ENCODE data around the gene MRPL28. TPM values are rescaled to one million over a fixed set of nuclear protein-coding genes. Genes with fewer than 3 reads are reported as not detected.
A peak's percentile ranks its signal among the peaks of the same experiment; 100 is the strongest.

The MRPL28 gene
- total RNA-seq, 1 experiment from 2014 or later, result 61.4 TPM

DNA sequence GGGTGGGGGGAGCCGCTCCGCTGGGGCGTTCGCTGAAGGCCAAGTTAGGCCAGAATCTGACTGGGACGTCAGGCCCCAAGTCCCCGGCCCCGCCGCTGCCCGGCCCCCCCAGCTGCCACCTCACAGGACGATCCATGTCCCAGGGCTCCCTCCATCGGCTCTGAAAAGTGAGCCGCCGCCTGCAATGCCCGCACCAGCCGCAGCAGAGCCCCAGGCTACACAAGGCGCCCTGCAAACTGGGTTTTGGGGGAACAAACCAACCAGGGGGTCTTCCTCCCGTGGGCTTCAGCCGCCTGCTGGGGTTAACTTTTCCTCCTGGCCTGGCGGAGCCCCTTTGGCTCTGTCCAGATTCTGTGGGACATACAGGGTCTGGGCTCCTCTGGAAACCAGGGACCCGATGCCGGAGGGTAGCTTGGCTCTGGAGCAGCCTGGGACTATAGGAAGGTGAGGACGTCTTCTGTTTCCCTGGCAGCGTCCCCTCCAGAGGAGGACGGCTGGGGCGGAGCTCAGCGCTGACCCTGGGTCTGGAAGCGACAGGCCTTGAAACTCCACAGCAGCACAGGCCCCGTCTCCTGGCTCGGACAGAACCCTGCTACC lies 27.5 kb upstream of the MRPL28 start:
- ChIA-PET CTCF (no interaction called here), POLR2A (no interaction called here), RAD21 (ENCODE audit: low non-redundant PET in 1 of 2, low total read pairs in 2 of 2, uncharacterized antibody in 2 of 2, unreplicated experiment in 2 of 2) (no interaction called here)
- H3K4me1 ChIP-seq (ENCODE audit: control insufficient read depth in 1 of 2, insufficient read depth in 2 of 2, low read length in 2 of 2), result peaks cover 3 to 22% of the 10 kb centered on the region in 2 experiments; a peak in 2 of 4 replicates
- H3K27ac ChIP-seq (ENCODE audit: low read depth, low read length), result peak overlapping the region; percentile 58
- intact Hi-C loops (cut with micrococcal nuclease), result loop anchor here (10.0 kb wide), 1 partner anchor 97 kb away; no protein-coding TSS in a partner anchor
- H4K20me1 ChIP-seq (ENCODE audit: insufficient read depth), result no peaks in the 10 kb centered on the region
- no peaks in the 10 kb centered on the region for H3K27me3 ChIP-seq (ENCODE audit: insufficient read depth, low read length)
- peak overlapping the region; percentile 12; the same call in 1 of the 2 replicates for H3K4me2 ChIP-seq (ENCODE audit: low read length)
- no peaks in the 10 kb centered on the region for H3K9me3 ChIP-seq (ENCODE audit: control insufficient read depth in 1 of 2, insufficient read depth in 1 of 2, low read depth in 1 of 2, low read length in 2 of 2)
- DNase-seq (ENCODE audit: low read depth, low spot score), result peak; percentile 28
- no peak overlapping the region for H2AFZ ChIP-seq (ENCODE audit: low read depth, low read length, poor library complexity, severe bottlenecking)
- TF ChIP-seq, protein P1, sequence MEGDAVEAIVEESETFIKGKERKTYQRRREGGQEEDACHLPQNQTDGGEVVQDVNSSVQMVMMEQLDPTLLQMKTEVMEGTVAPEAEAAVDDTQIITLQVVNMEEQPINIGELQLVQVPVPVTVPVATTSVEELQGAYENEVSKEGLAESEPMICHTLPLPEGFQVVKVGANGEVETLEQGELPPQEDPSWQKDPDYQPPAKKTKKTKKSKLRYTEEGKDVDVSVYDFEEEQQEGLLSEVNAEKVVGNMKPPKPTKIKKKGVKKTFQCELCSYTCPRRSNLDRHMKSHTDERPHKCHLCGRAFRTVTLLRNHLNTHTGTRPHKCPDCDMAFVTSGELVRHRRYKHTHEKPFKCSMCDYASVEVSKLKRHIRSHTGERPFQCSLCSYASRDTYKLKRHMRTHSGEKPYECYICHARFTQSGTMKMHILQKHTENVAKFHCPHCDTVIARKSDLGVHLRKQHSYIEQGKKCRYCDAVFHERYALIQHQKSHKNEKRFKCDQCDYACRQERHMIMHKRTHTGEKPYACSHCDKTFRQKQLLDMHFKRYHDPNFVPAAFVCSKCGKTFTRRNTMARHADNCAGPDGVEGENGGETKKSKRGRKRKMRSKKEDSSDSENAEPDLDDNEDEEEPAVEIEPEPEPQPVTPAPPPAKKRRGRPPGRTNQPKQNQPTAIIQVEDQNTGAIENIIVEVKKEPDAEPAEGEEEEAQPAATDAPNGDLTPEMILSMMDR (IDR thresholded peaks at IDR 0.05 in 2 of 3, conservative IDR thresholded peaks at IDR 0.05 in 1 of 3; ENCODE audit: borderline replicate concordance in 1 of 3, insufficient read depth in 1 of 3, low read depth in 2 of 3, low read length in 2 of 3), result peak in 2 of 3 experiments; percentile 33 to 35; a peak in 4 of 6 replicates
- no peak for TF ChIP-seq JUND (IDR thresholded peaks at IDR 0.05)
- H3K4me3 ChIP-seq (replicated peaks in 1 of 2; ENCODE audit: low read depth in 1 of 2, low read length in 2 of 2), result no peak overlapping the region
- H3K79me2 ChIP-seq (ENCODE audit: insufficient read depth, low read length), result no peaks in the 10 kb centered on the region
- no peaks in the 10 kb centered on the region for H3K9me2 ChIP-seq (ENCODE audit: insufficient read depth)
- H3K36me3 ChIP-seq (ENCODE audit: control insufficient read depth in 1 of 2, insufficient read depth in 2 of 2, low read length in 2 of 2), result no peaks in the 10 kb centered on the region
- H3K9ac ChIP-seq (ENCODE audit: low read length), result no peak overlapping the region
- BruUV-seq (replicated peaks), result no TSS peak
- peak; percentile 46 for ATAC-seq

- no peaks in the 10 kb centered on the region for H3K9me2 ChIP-seq (ENCODE audit: insufficient read depth)
- DNase-seq (ENCODE audit: low read depth, low spot score) (no peak), ATAC-seq (peak; percentile 18)
- H3K4me1 ChIP-seq (ENCODE audit: control insufficient read depth in 1 of 2, insufficient read depth in 2 of 2, low read length in 2 of 2), result peaks cover 3 to 22% of the 10 kb centered on the region in 2 experiments; a peak in 2 of 4 replicates
- H3K27ac ChIP-seq (ENCODE audit: low read depth, low read length), result peak within 1 kb of the TSS; percentile 87
- POLR2A ChIA-PET, result interaction anchor here (0.5 kb wide), 1 partner anchor 15 kb away, joined by 3 read pairs; no protein-coding TSS in a partner anchor
- BruUV-seq (replicated peaks), result no TSS peak
- no peaks in the 10 kb centered on the region for H3K27me3 ChIP-seq (ENCODE audit: insufficient read depth, low read length)
- no peaks in the 10 kb centered on the region for H4K20me1 ChIP-seq (ENCODE audit: insufficient read depth)
- peak within 1 kb of the TSS; percentile 54 for H3K9ac ChIP-seq (ENCODE audit: low read length)
- TF ChIP-seq, protein P2, sequence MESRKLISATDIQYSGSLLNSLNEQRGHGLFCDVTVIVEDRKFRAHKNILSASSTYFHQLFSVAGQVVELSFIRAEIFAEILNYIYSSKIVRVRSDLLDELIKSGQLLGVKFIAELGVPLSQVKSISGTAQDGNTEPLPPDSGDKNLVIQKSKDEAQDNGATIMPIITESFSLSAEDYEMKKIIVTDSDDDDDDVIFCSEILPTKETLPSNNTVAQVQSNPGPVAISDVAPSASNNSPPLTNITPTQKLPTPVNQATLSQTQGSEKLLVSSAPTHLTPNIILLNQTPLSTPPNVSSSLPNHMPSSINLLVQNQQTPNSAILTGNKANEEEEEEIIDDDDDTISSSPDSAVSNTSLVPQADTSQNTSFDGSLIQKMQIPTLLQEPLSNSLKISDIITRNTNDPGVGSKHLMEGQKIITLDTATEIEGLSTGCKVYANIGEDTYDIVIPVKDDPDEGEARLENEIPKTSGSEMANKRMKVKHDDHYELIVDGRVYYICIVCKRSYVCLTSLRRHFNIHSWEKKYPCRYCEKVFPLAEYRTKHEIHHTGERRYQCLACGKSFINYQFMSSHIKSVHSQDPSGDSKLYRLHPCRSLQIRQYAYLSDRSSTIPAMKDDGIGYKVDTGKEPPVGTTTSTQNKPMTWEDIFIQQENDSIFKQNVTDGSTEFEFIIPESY (IDR thresholded peaks at IDR 0.05; ENCODE audit: extremely low read depth, insufficient replicate concordance, low read length), result no peak
- peak; percentile 54; the same call in 1 of the 2 replicates for TF ChIP-seq ZFX (IDR thresholded peaks at IDR 0.05)
- CTCF ChIA-PET, result no interaction called here
- RAD21 ChIA-PET (ENCODE audit: low non-redundant PET in 1 of 2, low total read pairs in 2 of 2, uncharacterized antibody in 2 of 2, unreplicated experiment in 2 of 2), result no interaction called here
- intact Hi-C loops (cut with micrococcal nuclease), result loop anchor here (10.0 kb wide), 1 partner anchor 98 kb away; no protein-coding TSS in a partner anchor
- no peak within 1 kb of the TSS for H2AFZ ChIP-seq (ENCODE audit: low read depth, low read length, poor library complexity, severe bottlenecking)
- H3K4me2 ChIP-seq (ENCODE audit: low read length), result peak within 1 kb of the TSS; percentile 73
- H3K79me2 ChIP-seq (ENCODE audit: insufficient read depth, low read length), result no peaks in the 10 kb centered on the region
- H3K4me3 ChIP-seq (replicated peaks in 1 of 2; ENCODE audit: low read depth in 1 of 2, low read length in 2 of 2), result peak within 1 kb of the TSS; percentile 31 to 47; a peak in 3 of 4 replicates
- no peaks in the 10 kb centered on the region for H3K36me3 ChIP-seq (ENCODE audit: control insufficient read depth in 1 of 2, insufficient read depth in 2 of 2, low read length in 2 of 2)
- no peaks in the 10 kb centered on the region for H3K9me3 ChIP-seq (ENCODE audit: control insufficient read depth in 1 of 2, insufficient read depth in 1 of 2, low read depth in 1 of 2, low read length in 2 of 2)
Observed at GRCh38 chr16:397135-397661, 26.9 kb upstream of the MRPL28 start, which contains the start of gene NME4. Gene NME4, plus strand, starts transcription at chr16:397199. Its CDS starts 24 bp downstream, at chr16:397223.

Measured in HCT116 (cell line).